ENCODE results near the gene NLGN3. TPM values are rescaled to one million over a fixed set of nuclear protein-coding genes. Genes with fewer than 3 reads are reported as not detected.

The NLGN3 gene
- total RNA-seq, 2 donors from 2014 or later, result 1.6 to 6.4 TPM

GRCh38 chrX:71147496-71148277 is 3.0 kb downstream of the NLGN3 start:
- Mint-ChIP-seq H3K9me3 (no peaks in the 10 kb centered on the region), H3K27ac (no peak overlapping the region), H3K4me3 (no peak overlapping the region), H3K4me1 (peaks cover 5% of the 10 kb centered on the region), H3K36me3 (ENCODE audit: low read depth) (peaks cover 4% of the 10 kb centered on the region), H3K27me3 (no peaks in the 10 kb centered on the region)
- ATAC-seq (replicated peaks), result no peak

GRCh38 chrX:71148278-71148663 is 3.6 kb downstream of the NLGN3 start:
- Mint-ChIP-seq H3K4me3 (no peak overlapping the region), H3K27ac (no peak overlapping the region), H3K4me1 (peaks cover 5% of the 10 kb centered on the region)

GRCh38 chrX:71151366-71151765 is 6.7 kb downstream of the NLGN3 start:
- no peak for ATAC-seq (replicated peaks)
- Mint-ChIP-seq H3K27me3 (no peaks in the 10 kb centered on the region), H3K9me3 (no peaks in the 10 kb centered on the region), H3K36me3 (ENCODE audit: low read depth) (peaks cover 5% of the 10 kb centered on the region), H3K27ac (no peak overlapping the region), H3K4me3 (no peak overlapping the region), H3K4me1 (peaks cover 6% of the 10 kb centered on the region)

More at GRCh38 chrX:71148278-71148663, 3.6 kb downstream of the NLGN3 start:
- Mint-ChIP-seq H3K9me3 (no peaks in the 10 kb centered on the region), H3K27me3 (no peaks in the 10 kb centered on the region), H3K36me3 (ENCODE audit: low read depth) (no peaks in the 10 kb centered on the region)
- ATAC-seq (replicated peaks), result no peak

GRCh38 chrX:71154196-71154595 is 9.6 kb downstream of the NLGN3 start:
- no peak overlapping the region for H3K27ac Mint-ChIP-seq
- no peaks in the 10 kb centered on the region for H3K9me3 Mint-ChIP-seq
- H3K4me3 Mint-ChIP-seq, result no peak overlapping the region
- H3K4me1 Mint-ChIP-seq, result peaks cover 5% of the 10 kb centered on the region
- peaks cover 17% of the 10 kb centered on the region for H3K36me3 Mint-ChIP-seq (ENCODE audit: low read depth)
- ATAC-seq (replicated peaks), result no peak
- H3K27me3 Mint-ChIP-seq, result no peaks in the 10 kb centered on the region

- no peak overlapping the region for H3K27ac Mint-ChIP-seq
- peaks cover 19% of the 10 kb centered on the region for H3K36me3 Mint-ChIP-seq (ENCODE audit: low read depth)
- H3K9me3 Mint-ChIP-seq, result no peaks in the 10 kb centered on the region
- no peaks in the 10 kb centered on the region for H3K27me3 Mint-ChIP-seq
- ATAC-seq (replicated peaks), result no peak
- peaks cover 5% of the 10 kb centered on the region for H3K4me1 Mint-ChIP-seq
- no peak overlapping the region for H3K4me3 Mint-ChIP-seq
These were observed 10.0 kb downstream of the NLGN3 start for GRCh38 chrX:71154641-71155040.

GRCh38 chrX:71158603-71159002 is 14.0 kb downstream of the NLGN3 start:
- H3K27me3 Mint-ChIP-seq, result no peaks in the 10 kb centered on the region
- H3K27ac Mint-ChIP-seq, result no peak overlapping the region
- peaks cover 19% of the 10 kb centered on the region for H3K36me3 Mint-ChIP-seq (ENCODE audit: low read depth)
- peaks cover 5% of the 10 kb centered on the region for H3K4me1 Mint-ChIP-seq
- no peak for ATAC-seq (replicated peaks)
- H3K9me3 Mint-ChIP-seq, result no peaks in the 10 kb centered on the region
- H3K4me3 Mint-ChIP-seq, result no peak overlapping the region

GRCh38 chrX:71159335-71159734 is 14.7 kb downstream of the NLGN3 start:
- Mint-ChIP-seq H3K27ac (no peak overlapping the region), H3K9me3 (no peaks in the 10 kb centered on the region), H3K4me1 (peaks cover 5% of the 10 kb centered on the region), H3K27me3 (no peaks in the 10 kb centered on the region), H3K36me3 (ENCODE audit: low read depth) (peaks cover 19% of the 10 kb centered on the region), H3K4me3 (no peak overlapping the region)
- ATAC-seq (replicated peaks), result no peak

- no peak for ATAC-seq (replicated peaks)
- peaks cover 19% of the 10 kb centered on the region for H3K36me3 Mint-ChIP-seq (ENCODE audit: low read depth)
- no peaks in the 10 kb centered on the region for H3K27me3 Mint-ChIP-seq
- no peaks in the 10 kb centered on the region for H3K9me3 Mint-ChIP-seq
- no peak overlapping the region for H3K4me3 Mint-ChIP-seq
- no peak overlapping the region for H3K27ac Mint-ChIP-seq
- peaks cover 5% of the 10 kb centered on the region for H3K4me1 Mint-ChIP-seq
These were observed 15.8 kb downstream of the NLGN3 start for GRCh38 chrX:71160475-71160874.

GRCh38 chrX:71162981-71163380 is 18.3 kb downstream of the NLGN3 start:
- no peak for ATAC-seq (replicated peaks)
- Mint-ChIP-seq H3K4me3 (no peak overlapping the region), H3K9me3 (no peaks in the 10 kb centered on the region), H3K36me3 (ENCODE audit: low read depth) (peaks cover 21% of the 10 kb centered on the region), H3K27ac (no peak overlapping the region), H3K27me3 (no peaks in the 10 kb centered on the region), H3K4me1 (no peaks in the 10 kb centered on the region)

- Mint-ChIP-seq H3K36me3 (ENCODE audit: low read depth) (peaks cover 13% of the 10 kb centered on the region), H3K4me1 (no peaks in the 10 kb centered on the region), H3K27me3 (no peaks in the 10 kb centered on the region), H3K27ac (no peak overlapping the region), H3K9me3 (no peaks in the 10 kb centered on the region), H3K4me3 (no peak overlapping the region)
- no peak for ATAC-seq (replicated peaks)
These were observed 19.4 kb downstream of the NLGN3 start for GRCh38 chrX:71164071-71164470.

GRCh38 chrX:71166461-71166860 is 21.8 kb downstream of the NLGN3 start:
- H3K4me3 Mint-ChIP-seq, result no peak overlapping the region
- no peak overlapping the region for H3K27ac Mint-ChIP-seq
- no peaks in the 10 kb centered on the region for H3K9me3 Mint-ChIP-seq
- no peak for ATAC-seq (replicated peaks)
- no peaks in the 10 kb centered on the region for H3K27me3 Mint-ChIP-seq
- H3K36me3 Mint-ChIP-seq (ENCODE audit: low read depth), result peaks cover 9% of the 10 kb centered on the region
- no peaks in the 10 kb centered on the region for H3K4me1 Mint-ChIP-seq

- H3K4me3 Mint-ChIP-seq, result no peak overlapping the region
These were observed 22.6 kb downstream of the NLGN3 start for GRCh38 chrX:71167031-71167781.

GRCh38 chrX:71168134-71168533 is 23.5 kb downstream of the NLGN3 start:
- H3K27me3 Mint-ChIP-seq, result no peaks in the 10 kb centered on the region
- H3K27ac Mint-ChIP-seq, result no peak overlapping the region
- peaks cover 9% of the 10 kb centered on the region for H3K36me3 Mint-ChIP-seq (ENCODE audit: low read depth)
- no peaks in the 10 kb centered on the region for H3K9me3 Mint-ChIP-seq
- no peaks in the 10 kb centered on the region for H3K4me1 Mint-ChIP-seq
- no peak overlapping the region for H3K4me3 Mint-ChIP-seq
- no peak for ATAC-seq (replicated peaks)

More at GRCh38 chrX:71167031-71167781, 22.6 kb downstream of the NLGN3 start:
- Mint-ChIP-seq H3K36me3 (ENCODE audit: low read depth) (peaks cover 9% of the 10 kb centered on the region), H3K27me3 (no peaks in the 10 kb centered on the region), H3K4me1 (no peaks in the 10 kb centered on the region), H3K27ac (no peak overlapping the region), H3K9me3 (no peaks in the 10 kb centered on the region)
- ATAC-seq (replicated peaks), result no peak

GRCh38 chrX:71169586-71169985 is 24.9 kb downstream of the NLGN3 start:
- no peaks in the 10 kb centered on the region for H3K4me1 Mint-ChIP-seq
- peaks cover 23% of the 10 kb centered on the region for H3K36me3 Mint-ChIP-seq (ENCODE audit: low read depth)
- no peaks in the 10 kb centered on the region for H3K27me3 Mint-ChIP-seq
- H3K4me3 Mint-ChIP-seq, result no peak overlapping the region
- H3K9me3 Mint-ChIP-seq, result no peaks in the 10 kb centered on the region
- no peak for ATAC-seq (replicated peaks)
- H3K27ac Mint-ChIP-seq, result no peak overlapping the region

- no peak for ATAC-seq (replicated peaks)
- no peaks in the 10 kb centered on the region for H3K9me3 Mint-ChIP-seq
- no peak overlapping the region for H3K4me3 Mint-ChIP-seq
- H3K27ac Mint-ChIP-seq, result no peak overlapping the region
- no peaks in the 10 kb centered on the region for H3K27me3 Mint-ChIP-seq
- peaks cover 27% of the 10 kb centered on the region for H3K36me3 Mint-ChIP-seq (ENCODE audit: low read depth)
- H3K4me1 Mint-ChIP-seq, result peaks cover 5% of the 10 kb centered on the region
These were observed 26.0 kb downstream of the NLGN3 start for GRCh38 chrX:71170660-71171059.
